ENCODE data around the gene ITGB5. TPM values are rescaled to one million over a fixed set of nuclear protein-coding genes. Genes with fewer than 3 reads are reported as not detected.

Gene ITGB5
- total RNA-seq, 2 experiments from 2014 or later: 0.34 to 0.97 TPM

GRCh38 chr3:124774841-124775402 is 112.2 kb downstream of the ITGB5 start:
- Mint-ChIP-seq H3K27me3 (peaks cover 10% of the 10 kb centered on the region), H3K27ac (no peak overlapping the region), H3K4me1 (no peaks in the 10 kb centered on the region), H3K4me3 (no peak overlapping the region), H3K36me3 (no peaks in the 10 kb centered on the region), H3K9me3 (no peaks in the 10 kb centered on the region)
- no peak for DNase-seq

- H3K27ac Mint-ChIP-seq: no peak overlapping the region
- peaks cover 10% of the 10 kb centered on the region for H3K27me3 Mint-ChIP-seq
- H3K4me3 Mint-ChIP-seq: no peak overlapping the region
- no peaks in the 10 kb centered on the region for H3K4me1 Mint-ChIP-seq
- H3K9me3 Mint-ChIP-seq: no peaks in the 10 kb centered on the region
- H3K36me3 Mint-ChIP-seq: no peaks in the 10 kb centered on the region
- DNase-seq: no peak
Measured at GRCh38 chr3:124774327-124774718, 112.8 kb downstream of the ITGB5 start.

GRCh38 chr3:124773351-124774326 is 113.5 kb downstream of the ITGB5 start:
- no peak overlapping the region for H3K27ac Mint-ChIP-seq
- H3K9me3 Mint-ChIP-seq: no peaks in the 10 kb centered on the region
- no peaks in the 10 kb centered on the region for H3K4me1 Mint-ChIP-seq
- H3K27me3 Mint-ChIP-seq: peaks cover 10% of the 10 kb centered on the region
- no peak for DNase-seq
- H3K4me3 Mint-ChIP-seq: no peak overlapping the region
- H3K36me3 Mint-ChIP-seq: no peaks in the 10 kb centered on the region

- Mint-ChIP-seq H3K9me3 (no peaks in the 10 kb centered on the region), H3K36me3 (no peaks in the 10 kb centered on the region), H3K27ac (no peak overlapping the region), H3K4me3 (no peak overlapping the region), H3K27me3 (peaks cover 10% of the 10 kb centered on the region), H3K4me1 (no peaks in the 10 kb centered on the region)
- DNase-seq: no peak
Measured at GRCh38 chr3:124772081-124772831, 114.9 kb downstream of the ITGB5 start.

- no peaks in the 10 kb centered on the region for H3K9me3 Mint-ChIP-seq
- H3K36me3 Mint-ChIP-seq: no peaks in the 10 kb centered on the region
- H3K4me3 Mint-ChIP-seq: no peak overlapping the region
- no peak for DNase-seq
- H3K27ac Mint-ChIP-seq: no peak overlapping the region
- no peaks in the 10 kb centered on the region for H3K4me1 Mint-ChIP-seq
- H3K27me3 Mint-ChIP-seq: peaks cover 10% of the 10 kb centered on the region
Measured at GRCh38 chr3:124771083-124771445, 116.1 kb downstream of the ITGB5 start.

- Mint-ChIP-seq H3K36me3 (no peaks in the 10 kb centered on the region), H3K27me3 (peaks cover 10% of the 10 kb centered on the region)
Measured at GRCh38 chr3:124770336-124771082, 116.7 kb downstream of the ITGB5 start.

GRCh38 chr3:124769462-124769861 is 117.7 kb downstream of the ITGB5 start:
- Mint-ChIP-seq H3K4me3 (no peak overlapping the region), H3K9me3 (no peaks in the 10 kb centered on the region), H3K36me3 (no peaks in the 10 kb centered on the region), H3K27ac (no peak overlapping the region), H3K4me1 (no peaks in the 10 kb centered on the region), H3K27me3 (peaks cover 10% of the 10 kb centered on the region)
- no peak for DNase-seq

More at GRCh38 chr3:124770336-124771082, 116.7 kb downstream of the ITGB5 start:
- Mint-ChIP-seq H3K4me3 (no peak overlapping the region), H3K4me1 (no peaks in the 10 kb centered on the region), H3K9me3 (no peaks in the 10 kb centered on the region), H3K27ac (no peak overlapping the region)
- no peak for DNase-seq

GRCh38 chr3:124768812-124769211 is 118.4 kb downstream of the ITGB5 start:
- no peaks in the 10 kb centered on the region for H3K36me3 Mint-ChIP-seq
- H3K4me1 Mint-ChIP-seq: no peaks in the 10 kb centered on the region
- no peak overlapping the region for H3K27ac Mint-ChIP-seq
- peaks cover 10% of the 10 kb centered on the region for H3K27me3 Mint-ChIP-seq
- H3K9me3 Mint-ChIP-seq: no peaks in the 10 kb centered on the region
- no peak overlapping the region for H3K4me3 Mint-ChIP-seq
- peak; percentile 16 for DNase-seq

- no peaks in the 10 kb centered on the region for H3K9me3 Mint-ChIP-seq
- peaks cover 10% of the 10 kb centered on the region for H3K27me3 Mint-ChIP-seq
- H3K4me1 Mint-ChIP-seq: no peaks in the 10 kb centered on the region
- no peak overlapping the region for H3K4me3 Mint-ChIP-seq
- H3K36me3 Mint-ChIP-seq: no peaks in the 10 kb centered on the region
- DNase-seq: no peak
- H3K27ac Mint-ChIP-seq: no peak overlapping the region
Measured at GRCh38 chr3:124767691-124768090, 119.5 kb downstream of the ITGB5 start.

GRCh38 chr3:124767264-124767663 is 119.9 kb downstream of the ITGB5 start:
- Mint-ChIP-seq H3K4me1 (no peaks in the 10 kb centered on the region), H3K9me3 (no peaks in the 10 kb centered on the region), H3K27ac (no peak overlapping the region), H3K36me3 (no peaks in the 10 kb centered on the region), H3K4me3 (no peak overlapping the region), H3K27me3 (peaks cover 6% of the 10 kb centered on the region)
- no peak for DNase-seq

- no peak overlapping the region for H3K27ac Mint-ChIP-seq
- H3K4me3 Mint-ChIP-seq: no peak overlapping the region
- no peaks in the 10 kb centered on the region for H3K36me3 Mint-ChIP-seq
- peaks cover 6% of the 10 kb centered on the region for H3K27me3 Mint-ChIP-seq
- no peak for DNase-seq
- no peaks in the 10 kb centered on the region for H3K9me3 Mint-ChIP-seq
- H3K4me1 Mint-ChIP-seq: peaks cover 2% of the 10 kb centered on the region
Measured at GRCh38 chr3:124766113-124767095, 120.8 kb downstream of the ITGB5 start.

- peaks cover 9% of the 10 kb centered on the region for H3K27me3 Mint-ChIP-seq
- no peak overlapping the region for H3K27ac Mint-ChIP-seq
- H3K4me3 Mint-ChIP-seq: no peak overlapping the region
- no peaks in the 10 kb centered on the region for H3K36me3 Mint-ChIP-seq
- no peak for DNase-seq
- H3K4me1 Mint-ChIP-seq: peaks cover 6% of the 10 kb centered on the region
- no peaks in the 10 kb centered on the region for H3K9me3 Mint-ChIP-seq
Measured at GRCh38 chr3:124765197-124765840, 121.8 kb downstream of the ITGB5 start.

- Mint-ChIP-seq H3K36me3 (no peaks in the 10 kb centered on the region), H3K9me3 (no peaks in the 10 kb centered on the region), H3K4me1 (peaks cover 6% of the 10 kb centered on the region), H3K27ac (no peak overlapping the region), H3K4me3 (no peak overlapping the region), H3K27me3 (peaks cover 12% of the 10 kb centered on the region)
- DNase-seq: no peak
Measured at GRCh38 chr3:124764746-124765145, 122.4 kb downstream of the ITGB5 start.
